Measurements from ENCODE around the gene BICRAL. TPM values are rescaled to one million over a fixed set of nuclear protein-coding genes. Genes with fewer than 3 reads are reported as not detected.

BICRAL gene
- total and polyA plus RNA-seq, 10 donors: 3.4 to 27.5 (median 24.0) TPM

- no peak for DNase-seq
- Histone ChIP-seq H3K4me1 (peaks cover 2 to 55% (median 35%) of the 10 kb centered on the region in 6 donors), H3K27ac (no peak overlapping the region), H3K4me3 (no peak overlapping the region), H3K36me3 (no peaks in the 10 kb centered on the region), H3K27me3 (replicated peaks in 1 of 7) (no peaks in the 10 kb centered on the region), H3K9me3 (no peaks in the 10 kb centered on the region)
- TF ChIP-seq CTCF (IDR thresholded peaks at IDR 0.05 in 8 of 11, conservative IDR thresholded peaks at IDR 0.05 in 3 of 11) (no peak), POLR2AphosphoS5 (IDR thresholded peaks at IDR 0.05) (no peak), POLR2A (IDR thresholded peaks at IDR 0.05) (no peak)
- intact Hi-C loops (cut with DNase I; ENCODE audit: low total_unique reads): loop anchor here (5.0 kb wide), 1 partner anchor 234 kb away; no protein-coding TSS in a partner anchor
- 80 to 93% (median 86%) methylated on average over 10 of the region's 10 CpGs for WGBS, 5 donors
Measured at GRCh38 chr6:42896178-42896719, 114.4 kb downstream of the BICRAL start.

GRCh38 chr6:42898891-42899361, 117.1 kb downstream of the BICRAL start:
- Histone ChIP-seq H3K9me3 (no peaks in the 10 kb centered on the region), H3K27me3 (replicated peaks in 1 of 7) (no peaks in the 10 kb centered on the region), H3K36me3 (no peaks in the 10 kb centered on the region), H3K4me3 (no peak overlapping the region), H3K27ac (peak overlapping the region in 1 of 8 donors; percentile 4), H3K4me1 (peaks cover 5 to 48% (median 27%) of the 10 kb centered on the region in 6 donors)
- intact Hi-C loops (cut with DNase I; ENCODE audit: low total_unique reads): loop anchor here (5.0 kb wide), 1 partner anchor 237 kb away; no protein-coding TSS in a partner anchor
- TF ChIP-seq CTCF (IDR thresholded peaks at IDR 0.05 in 8 of 11, conservative IDR thresholded peaks at IDR 0.05 in 3 of 11) (peak; percentile 72 to 92 (median 84)), POLR2A (IDR thresholded peaks at IDR 0.05) (no peak)
- DNase-seq: peak; percentile 82
- 9 to 11% (median 10%) methylated on average over 10 of the region's 10 CpGs for WGBS, 5 donors

GRCh38 chr6:42899871-42900270, 118.0 kb downstream of the BICRAL start:
- DNase-seq: no peak
- intact Hi-C loops (cut with DNase I; ENCODE audit: low total_unique reads): loop anchor here (5.0 kb wide), 2 partner anchors 238 to 242 kb away; no protein-coding TSS in a partner anchor
- 52 to 83% (median 65%) methylated on average over 8 of the region's 8 CpGs for WGBS, 5 donors

More at GRCh38 chr6:42899871-42900270, 118.0 kb downstream of the BICRAL start:
- TF ChIP-seq POLR2AphosphoS5 (IDR thresholded peaks at IDR 0.05): no peak
- peak in 1 of 11 experiments; percentile 6 for TF ChIP-seq CTCF (IDR thresholded peaks at IDR 0.05 in 8 of 11, conservative IDR thresholded peaks at IDR 0.05 in 3 of 11)
- no peak for TF ChIP-seq POLR2A (IDR thresholded peaks at IDR 0.05)
- Histone ChIP-seq H3K36me3 (no peaks in the 10 kb centered on the region), H3K27ac (peak overlapping the region in 4 of 8 donors; percentile 4 to 37 (median 22)), H3K4me1 (peaks cover 5 to 42% (median 23%) of the 10 kb centered on the region in 6 donors), H3K27me3 (replicated peaks in 1 of 7) (no peaks in the 10 kb centered on the region), H3K9me3 (no peaks in the 10 kb centered on the region), H3K4me3 (no peak overlapping the region)

Measured in spleen (tissue), 11 donors.